HepG2 (cell line): Measurements from ENCODE around the gene CCDC34. TPM values are rescaled to one million over a fixed set of nuclear protein-coding genes. Genes with fewer than 3 reads are reported as not detected.

ENCODE experiments used
- ARID4A ChIP-seq: sonication (generic); formaldehyde crosslinking; IDR thresholded peaks from 2 replicates; pipeline ENCODE4 v1.5.0; 2020; ENCODE audit warnings: mild to moderate bottlenecking, missing genetic modification reagents, borderline replicate concordance
- CENPX ChIP-seq: sonication (generic); formaldehyde crosslinking; IDR thresholded peaks from 2 replicates; pipeline ENCODE4 v1.9.0; 2021; ENCODE audit warnings: mild to moderate bottlenecking, missing genetic modification reagents, moderate library complexity
- CHD4 ChIP-seq: fragments of 200-600 bp; sonication (generic); IDR thresholded peaks from 2 replicates; pipeline ENCODE4 v1.7.0; 2017; ENCODE audit warnings: mild to moderate bottlenecking, low read length, borderline replicate concordance
- CREM ChIP-seq, 2 experiments: sonication (generic) in 1 of 2; formaldehyde crosslinking in 1 of 2; IDR thresholded peaks; 2 replicates each; pipeline versions ENCODE4 v1.4.0 to v1.6.1; 2016 to 2020; ENCODE audit warnings: antibody characterized with exemption in 1 of 2, mild to moderate bottlenecking in 1 of 2, missing genetic modification reagents in 1 of 2
- GATAD2A ChIP-seq: IDR thresholded peaks from 2 replicates; pipeline ENCODE4 v1.6.1; 2016
- GPBP1L1 ChIP-seq: sonication (generic); formaldehyde crosslinking; IDR thresholded peaks from 2 replicates; pipeline ENCODE4 v1.5.0; 2020; ENCODE audit warnings: mild to moderate bottlenecking, missing genetic modification reagents
- HMG20B ChIP-seq: conservative IDR thresholded peaks from 2 replicates; pipeline ENCODE4 v1.6.1; 2016; ENCODE audit warnings: missing genetic modification reagents, missing compliant biosample characterization
- MAF1 ChIP-seq: sonication (generic); formaldehyde crosslinking; IDR thresholded peaks from 2 replicates; pipeline ENCODE4 v1.5.0; 2020; ENCODE audit warnings: missing genetic modification reagents, borderline replicate concordance
- ONECUT2 ChIP-seq: sonication (generic); formaldehyde crosslinking; IDR thresholded peaks from 2 replicates; pipeline ENCODE4 v1.4.0; 2020; ENCODE audit warnings: missing genetic modification reagents
- PRDM15 ChIP-seq: sonication (generic); formaldehyde crosslinking; IDR thresholded peaks from 2 replicates; pipeline ENCODE4 v1.4.0; 2020; ENCODE audit warnings: missing genetic modification reagents
- RAD51 ChIP-seq: fragments of 450-650 bp; IDR thresholded peaks from 2 replicates; pipeline ENCODE4 v1.6.1; 2016; ENCODE audit warnings: borderline replicate concordance
- RFX3 ChIP-seq: IDR thresholded peaks from 2 replicates; pipeline ENCODE4 v1.6.1; 2016; ENCODE audit warnings: missing biosample characterization, missing genetic modification reagents
- RXRA ChIP-seq: sonication (generic); formaldehyde crosslinking; IDR thresholded peaks from 2 replicates; pipeline ENCODE4 v1.5.1; 2020; ENCODE audit warnings: missing genetic modification reagents
- ZNF781 ChIP-seq: sonication (generic); formaldehyde crosslinking; IDR thresholded peaks from 2 replicates; pipeline ENCODE4 v1.5.1; 2020; ENCODE audit warnings: borderline replicate concordance, mild to moderate bottlenecking, missing genetic modification reagents; ENCODE audit errors: not compliant biosample characterization
- polyA plus RNA-seq, 8 experiments: library from polyadenylated mRNA; depleted of rRNA in 3 of 8; stranded (reverse) in 7 of 8; unstranded in 1 of 8; fragments of >200 nt; fragmentation: Illumina TruSeq in 4 of 8; extraction: Trizol in 4 of 8; gene quantifications; 2 replicates each; pipeline versions ENCODE4 v1.2.1 to v1.2.3, GENCODE V29; 2011 to 2016; ENCODE audit warnings: low read depth in 4 of 8, missing spikeins in 1 of 8, mixed read lengths in 1 of 8; ENCODE audit not compliant: insufficient read depth in 1 of 8
- total RNA-seq, 5 experiments: library from RNA; depleted of rRNA; stranded (reverse); fragments of >200 nt; fragmentation: Illumina TruSeq; extraction: Trizol; gene quantifications; 2 replicates each; pipeline ENCODE4 v1.2.3, GENCODE V29; 2016; ENCODE audit warnings: low read depth in 1 of 5
- TF ChIP-seq, protein P1 (sequence below), 2 experiments: sonication (generic) in 1 of 2; formaldehyde crosslinking in 1 of 2; IDR thresholded peaks; 2 replicates each; pipeline versions ENCODE4 v1.4.0 to v1.6.1; 2016 to 2020; ENCODE audit warnings: borderline replicate concordance in 1 of 2, low read depth in 1 of 2, mild to moderate bottlenecking in 1 of 2, missing genetic modification reagents in 1 of 2
- TF ChIP-seq, protein P2 (sequence below): sonication (generic); formaldehyde crosslinking; IDR thresholded peaks from 2 replicates; pipeline ENCODE4 v1.4.0; 2020; ENCODE audit warnings: mild to moderate bottlenecking, missing genetic modification reagents

CCDC34 gene
- total and polyA plus RNA-seq, 2 of the 13 experiments (the other 11 are each of a cell fraction or from before 2014, with no cell fraction given) = 7.6 to 34.3 TPM

DNA sequence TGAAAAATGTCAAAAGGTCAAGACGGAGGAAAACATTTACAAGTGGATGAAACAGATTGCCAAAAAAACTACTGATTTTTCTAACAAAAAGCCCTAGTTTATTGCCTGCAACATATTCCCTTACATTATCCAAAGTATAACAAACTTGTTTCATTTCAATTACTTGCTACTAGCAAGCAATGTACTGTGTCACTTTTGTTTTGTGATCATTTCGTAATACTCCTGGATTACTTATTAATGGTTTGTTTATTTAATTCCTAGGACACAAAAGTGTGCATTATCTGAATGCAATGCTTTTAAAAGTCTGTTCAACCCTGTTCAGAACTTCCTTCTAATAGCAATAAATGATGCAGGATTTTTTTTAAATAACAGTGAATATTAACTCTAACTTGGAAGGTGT, 50.9 kb downstream of the CCDC34 start (continued):
- TF ChIP-seq CHD4 (no peak; the same call in 1 of the 2 replicates), ARID4A (CRISPR knock-in tag) (no peak), ONECUT2 (no peak), RXRA (no peak), HMG20B (no peak), GPBP1L1 (CRISPR knock-in tag) (no peak), MAF1 (CRISPR knock-in tag) (no peak), RFX3 (CRISPR knock-in tag) (no peak), CREM (IDR thresholded peaks at IDR 0.05) (0 out of 2 replicates have a peak, but pooled peaks have one; percentile 21), CREM (CRISPR knock-in tag; IDR thresholded peaks at IDR 0.05) (no peak), RAD51 (no peak), CENPX (CRISPR knock-in tag) (no peak), PRDM15 (no peak), GATAD2A (CRISPR knock-in tag) (peak; percentile 83), ZNF781 (CRISPR knock-in tag) (no peak)
- TF ChIP-seq, protein P1, sequence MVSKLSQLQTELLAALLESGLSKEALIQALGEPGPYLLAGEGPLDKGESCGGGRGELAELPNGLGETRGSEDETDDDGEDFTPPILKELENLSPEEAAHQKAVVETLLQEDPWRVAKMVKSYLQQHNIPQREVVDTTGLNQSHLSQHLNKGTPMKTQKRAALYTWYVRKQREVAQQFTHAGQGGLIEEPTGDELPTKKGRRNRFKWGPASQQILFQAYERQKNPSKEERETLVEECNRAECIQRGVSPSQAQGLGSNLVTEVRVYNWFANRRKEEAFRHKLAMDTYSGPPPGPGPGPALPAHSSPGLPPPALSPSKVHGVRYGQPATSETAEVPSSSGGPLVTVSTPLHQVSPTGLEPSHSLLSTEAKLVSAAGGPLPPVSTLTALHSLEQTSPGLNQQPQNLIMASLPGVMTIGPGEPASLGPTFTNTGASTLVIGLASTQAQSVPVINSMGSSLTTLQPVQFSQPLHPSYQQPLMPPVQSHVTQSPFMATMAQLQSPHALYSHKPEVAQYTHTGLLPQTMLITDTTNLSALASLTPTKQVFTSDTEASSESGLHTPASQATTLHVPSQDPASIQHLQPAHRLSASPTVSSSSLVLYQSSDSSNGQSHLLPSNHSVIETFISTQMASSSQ (IDR thresholded peaks at IDR 0.05; ENCODE audit: low read depth) = peak; percentile 87
- TF ChIP-seq, protein P1 (CRISPR knock-in tag; IDR thresholded peaks at IDR 0.05; ENCODE audit: borderline replicate concordance) = peak; percentile 93; the same call in 1 of the 2 replicates
- TF ChIP-seq, protein P2, sequence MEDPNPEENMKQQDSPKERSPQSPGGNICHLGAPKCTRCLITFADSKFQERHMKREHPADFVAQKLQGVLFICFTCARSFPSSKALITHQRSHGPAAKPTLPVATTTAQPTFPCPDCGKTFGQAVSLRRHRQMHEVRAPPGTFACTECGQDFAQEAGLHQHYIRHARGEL (CRISPR knock-in tag) = no peak
